Kidney (tissue), 14 donors: Measurements from ENCODE around the gene PCDHA7. TPM values are rescaled to one million over a fixed set of nuclear protein-coding genes. Genes with fewer than 3 reads are reported as not detected.
"Not testable (repeated sequence)": the region's sequence is repeated elsewhere in the genome, so short reads cannot be mapped to it uniquely, and the experiment has no call there.

Experiments used
- DNase-seq, 5 donors: peaks; one replicate each; pipeline ENCODE4 v3.0.0-alpha.2; 2013 to 2020
- FAIRE-seq: peaks from 2 replicates; lab custom pipeline; 2012; peaks lifted over from hg19 to GRCh38; lab: Jason Lieb, UNC
- H3K27ac ChIP-seq, 2 donors: one replicate each; pipeline ENCODE4 v1.7.0; 2013; ENCODE audit warnings: low read depth in 2 of 2, low read length in 2 of 2, inconsistent platforms in 1 of 2
- H3K27me3 ChIP-seq: one replicate; pipeline ENCODE4 v1.7.1; 2013; ENCODE audit warnings: low read length, inconsistent platforms; ENCODE audit not compliant: control insufficient read depth, insufficient read depth
- H3K36me3 ChIP-seq, 3 donors: one replicate each; pipeline versions ENCODE4 v1.7.0 to v1.7.1; 2013; ENCODE audit warnings: low read length in 3 of 3, control low read depth in 1 of 3, inconsistent platforms in 1 of 3; ENCODE audit not compliant: insufficient read depth in 3 of 3, control insufficient read depth in 2 of 3
- H3K4me1 ChIP-seq, 3 donors: one replicate each; pipeline versions ENCODE4 v1.7.0 to v1.7.1; 2013; ENCODE audit warnings: low read length in 3 of 3, inconsistent platforms in 1 of 3, low read depth in 1 of 3; ENCODE audit not compliant: control insufficient read depth in 2 of 3, insufficient read depth in 2 of 3
- H3K4me3 ChIP-seq, 3 donors: one replicate each; pipeline versions ENCODE4 v1.7.0 to v1.8.1; 2013; ENCODE audit warnings: low read length in 3 of 3, control low read depth in 1 of 3, inconsistent platforms in 1 of 3
- H3K9ac ChIP-seq, 3 donors: one replicate each; pipeline versions ENCODE4 v1.7.0 to v1.7.1; 2013; ENCODE audit warnings: low read length in 3 of 3, control low read depth in 1 of 3, inconsistent platforms in 1 of 3
- H3K9me3 ChIP-seq, 3 donors: one replicate each; pipeline versions ENCODE4 v1.7.0 to v1.7.1; 2013; ENCODE audit warnings: low read length in 3 of 3, control low read depth in 1 of 3, inconsistent platforms in 1 of 3; ENCODE audit not compliant: control insufficient read depth in 2 of 3, insufficient read depth in 1 of 3
- CTCF ChIP-seq: IDR thresholded peaks from 3 replicates; pipeline ENCODE4 v1.5.1; 2012; ENCODE audit warnings: mild to moderate bottlenecking, moderate library complexity, borderline replicate concordance; ENCODE audit not compliant: insufficient read depth; ENCODE audit errors: extremely low read depth
- intact Hi-C: fragments of 100-400 bp; cut with DNase I; formaldehyde crosslinking; loops from one replicate; pipeline ENCODE4 v1.11.1; 2022
- polyA plus RNA-seq: library from polyadenylated mRNA; stranded (reverse); fragments of 350-450 nt; fragmentation: Illumina TruSeq; extraction: RNeasy Lipid Tissue Mini Kit (QIAGEN cat#74804); gene quantifications from one replicate; pipeline ENCODE4 v1.2.3, GENCODE V29; 2014; ENCODE audit warnings: low read depth, low replicate concordance; ENCODE audit not compliant: insufficient read depth
- total RNA-seq: library from RNA; stranded (reverse); fragmentation: NEBNext Ultra II Directional; extraction: Animal tissue kit (Norgen Biotek cat#: 25700); gene quantifications from one replicate; pipeline ENCODE4 v1.2.1, GENCODE V29; 2021
- donor health status: control.
- donor health status: control.
- donor health status: control.
- donor health status: control.
- donor health status: control.
- donor health status: DM: yes; HTN: yes; CAD: no.
- donor health status: Normal renal cell carcinoma (clear cell type).

The PCDHA7 gene
- total and polyA plus RNA-seq, 2 donors from 2014 or later: 0.62 to 1.1 TPM

- H3K36me3 ChIP-seq: no peaks in the 10 kb centered on the region
- no peak overlapping the region for H3K27ac ChIP-seq
- no peaks in the 10 kb centered on the region for H3K27me3 ChIP-seq
- DNase-seq (no peak), FAIRE-seq (no peak)
- H3K9me3 ChIP-seq: peaks cover 0 to 41% (median 27%) of the 10 kb centered on the region in 3 donors
- no peak overlapping the region for H3K9ac ChIP-seq
- intact Hi-C loops: no loop called here
- no peak for TF ChIP-seq CTCF
- no peaks in the 10 kb centered on the region for H3K4me1 ChIP-seq
- no peak overlapping the region for H3K4me3 ChIP-seq
Measured at GRCh38 chr5:140791089-140791488, 43.0 kb upstream of the PCDHA7 start.

GRCh38 chr5:140794595-140795258, 39.3 kb upstream of the PCDHA7 start, which contains the start of gene PCDHA2:
Gene PCDHA2 (plus strand): TSS chr5:140794852.
- no peaks in the 10 kb centered on the region for H3K4me1 ChIP-seq
- H3K27ac ChIP-seq: no peak within 1 kb of the TSS
- TF ChIP-seq CTCF: no peak
- H3K9ac ChIP-seq: no peak within 1 kb of the TSS
- FAIRE-seq: no peak
- peaks cover 0 to 20% (median 10%) of the 10 kb centered on the region in 3 donors for H3K9me3 ChIP-seq
- DNase-seq: peak in 1 of 5 donors; percentile 7
- peak within 1 kb of the TSS in 2 of 3 donors; percentile 15 to 29 for H3K4me3 ChIP-seq
- no peaks in the 10 kb centered on the region for H3K27me3 ChIP-seq
- no peaks in the 10 kb centered on the region for H3K36me3 ChIP-seq
- intact Hi-C loops: no loop called here

- no peaks in the 10 kb centered on the region for H3K27me3 ChIP-seq
- no peaks in the 10 kb centered on the region for H3K36me3 ChIP-seq
- no peak for TF ChIP-seq CTCF
- H3K4me1 ChIP-seq: no peaks in the 10 kb centered on the region
- no peak for DNase-seq
- intact Hi-C loops: no loop called here
- no peak overlapping the region for H3K27ac ChIP-seq
- H3K9me3 ChIP-seq: peaks cover 0 to 18% (median 10%) of the 10 kb centered on the region in 3 donors
- no peak for FAIRE-seq
- no peak overlapping the region for H3K9ac ChIP-seq
- peak overlapping the region in 2 of 3 donors; percentile 2 to 29 for H3K4me3 ChIP-seq
Measured at GRCh38 chr5:140795259-140795641, 38.8 kb upstream of the PCDHA7 start.

GRCh38 chr5:140796072-140796717, 37.9 kb upstream of the PCDHA7 start:
- H3K27me3 ChIP-seq, H3K4me1 ChIP-seq, H3K9ac ChIP-seq, intact Hi-C loops, H3K27ac ChIP-seq, H3K36me3 ChIP-seq, H3K4me3 ChIP-seq, FAIRE-seq: not testable (repeated sequence)
- peaks cover 0 to 18% (median 10%) of the 10 kb centered on the region in 3 donors for H3K9me3 ChIP-seq
- peak in 1 of 5 donors; percentile 68 for DNase-seq
